Keratinocyte (primary cell): ENCODE results near the gene CPNE4.
A peak's percentile ranks its signal among the peaks of the same experiment; 100 is the strongest.

Source experiments
- EZH2 ChIP-seq: IDR thresholded peaks from one replicate; pipeline ENCODE4 v1.6.1; 2012; ENCODE audit warnings: inconsistent platforms, mild to moderate bottlenecking, low read length, moderate library complexity
- TF ChIP-seq, protein P1 (sequence below), 3 experiments: IDR thresholded peaks in 1 of 3; conservative IDR thresholded peaks in 1 of 3; optimal IDR thresholded peaks in 1 of 3; 2 replicates in 2 of 3; 3 replicates in 1 of 3; pipeline versions ENCODE3 to v1.5.1; 2011; ENCODE audit warnings: low read length in 3 of 3, mild to moderate bottlenecking in 3 of 3, moderate library complexity in 2 of 3, control low read depth in 1 of 3, inconsistent platforms in 1 of 3; ENCODE audit not compliant: insufficient read depth in 2 of 3; ENCODE audit errors: extremely low read depth in 1 of 3

DNA sequence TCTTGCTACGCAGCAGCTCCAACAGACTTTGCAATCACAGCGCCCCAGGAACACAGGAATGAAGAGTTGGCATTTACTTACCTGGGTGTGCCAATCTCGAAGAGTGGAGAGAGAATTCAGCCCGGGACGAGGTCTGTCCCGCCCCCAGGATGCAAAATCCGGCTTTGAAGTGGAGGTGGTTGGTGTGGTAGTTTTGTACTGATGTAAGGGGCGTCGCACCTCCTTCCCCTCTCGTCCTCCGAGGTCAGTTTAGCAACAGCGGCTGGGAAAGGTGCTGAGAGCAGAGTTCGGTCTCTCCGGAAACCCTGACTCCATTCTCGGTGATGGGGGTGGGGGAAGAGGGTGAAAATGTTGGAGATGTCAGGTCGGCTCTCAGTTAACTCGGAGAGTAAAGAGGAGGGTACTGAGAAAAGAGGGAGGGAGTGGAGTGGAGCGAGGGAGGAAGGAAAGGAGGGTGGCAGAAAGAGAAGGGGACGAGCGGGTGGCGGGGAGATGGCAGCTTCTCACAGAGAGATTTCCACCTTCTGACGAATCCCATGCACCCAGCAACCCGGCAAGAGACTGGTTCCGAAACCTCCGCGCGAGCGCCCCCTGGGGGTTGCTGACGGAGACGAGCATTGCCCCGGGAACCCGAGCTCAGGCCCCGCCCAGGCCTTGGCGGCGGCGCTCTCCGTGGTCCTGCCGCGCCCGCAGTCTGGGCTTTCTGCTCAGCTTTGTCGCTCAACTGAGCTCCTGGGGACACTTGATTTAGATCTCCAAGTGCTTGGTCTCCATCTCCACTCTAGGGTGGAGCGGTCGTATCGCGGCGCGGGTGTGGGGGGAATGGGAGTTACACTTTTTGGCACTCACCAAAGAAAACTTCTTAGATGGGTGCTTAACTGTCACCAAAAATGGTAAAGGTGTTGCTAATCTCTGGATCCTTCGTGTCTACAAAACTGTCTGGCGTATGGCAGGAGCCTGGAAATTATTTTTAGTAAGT lies at the start of gene CPNE4:
- TF ChIP-seq, protein P1, sequence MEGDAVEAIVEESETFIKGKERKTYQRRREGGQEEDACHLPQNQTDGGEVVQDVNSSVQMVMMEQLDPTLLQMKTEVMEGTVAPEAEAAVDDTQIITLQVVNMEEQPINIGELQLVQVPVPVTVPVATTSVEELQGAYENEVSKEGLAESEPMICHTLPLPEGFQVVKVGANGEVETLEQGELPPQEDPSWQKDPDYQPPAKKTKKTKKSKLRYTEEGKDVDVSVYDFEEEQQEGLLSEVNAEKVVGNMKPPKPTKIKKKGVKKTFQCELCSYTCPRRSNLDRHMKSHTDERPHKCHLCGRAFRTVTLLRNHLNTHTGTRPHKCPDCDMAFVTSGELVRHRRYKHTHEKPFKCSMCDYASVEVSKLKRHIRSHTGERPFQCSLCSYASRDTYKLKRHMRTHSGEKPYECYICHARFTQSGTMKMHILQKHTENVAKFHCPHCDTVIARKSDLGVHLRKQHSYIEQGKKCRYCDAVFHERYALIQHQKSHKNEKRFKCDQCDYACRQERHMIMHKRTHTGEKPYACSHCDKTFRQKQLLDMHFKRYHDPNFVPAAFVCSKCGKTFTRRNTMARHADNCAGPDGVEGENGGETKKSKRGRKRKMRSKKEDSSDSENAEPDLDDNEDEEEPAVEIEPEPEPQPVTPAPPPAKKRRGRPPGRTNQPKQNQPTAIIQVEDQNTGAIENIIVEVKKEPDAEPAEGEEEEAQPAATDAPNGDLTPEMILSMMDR (optimal IDR thresholded peaks at IDR 0.05 in 1 of 3, IDR thresholded peaks at IDR 0.05 in 1 of 3, conservative IDR thresholded peaks at IDR 0.05 in 1 of 3; ENCODE audit: extremely low read depth in 1 of 3, insufficient read depth in 2 of 3, low read length in 3 of 3), result peak; percentile 80 to 97 (median 90)
- TF ChIP-seq EZH2, result peak; percentile 62
